ENCODE results near the gene CACNB1. TPM values are rescaled to one million over a fixed set of nuclear protein-coding genes. Genes with fewer than 3 reads are reported as not detected.

The CACNB1 gene
- total RNA-seq, 4 donors from 2014 or later: 7.1 to 20.3 (median 15.0) TPM

DNA sequence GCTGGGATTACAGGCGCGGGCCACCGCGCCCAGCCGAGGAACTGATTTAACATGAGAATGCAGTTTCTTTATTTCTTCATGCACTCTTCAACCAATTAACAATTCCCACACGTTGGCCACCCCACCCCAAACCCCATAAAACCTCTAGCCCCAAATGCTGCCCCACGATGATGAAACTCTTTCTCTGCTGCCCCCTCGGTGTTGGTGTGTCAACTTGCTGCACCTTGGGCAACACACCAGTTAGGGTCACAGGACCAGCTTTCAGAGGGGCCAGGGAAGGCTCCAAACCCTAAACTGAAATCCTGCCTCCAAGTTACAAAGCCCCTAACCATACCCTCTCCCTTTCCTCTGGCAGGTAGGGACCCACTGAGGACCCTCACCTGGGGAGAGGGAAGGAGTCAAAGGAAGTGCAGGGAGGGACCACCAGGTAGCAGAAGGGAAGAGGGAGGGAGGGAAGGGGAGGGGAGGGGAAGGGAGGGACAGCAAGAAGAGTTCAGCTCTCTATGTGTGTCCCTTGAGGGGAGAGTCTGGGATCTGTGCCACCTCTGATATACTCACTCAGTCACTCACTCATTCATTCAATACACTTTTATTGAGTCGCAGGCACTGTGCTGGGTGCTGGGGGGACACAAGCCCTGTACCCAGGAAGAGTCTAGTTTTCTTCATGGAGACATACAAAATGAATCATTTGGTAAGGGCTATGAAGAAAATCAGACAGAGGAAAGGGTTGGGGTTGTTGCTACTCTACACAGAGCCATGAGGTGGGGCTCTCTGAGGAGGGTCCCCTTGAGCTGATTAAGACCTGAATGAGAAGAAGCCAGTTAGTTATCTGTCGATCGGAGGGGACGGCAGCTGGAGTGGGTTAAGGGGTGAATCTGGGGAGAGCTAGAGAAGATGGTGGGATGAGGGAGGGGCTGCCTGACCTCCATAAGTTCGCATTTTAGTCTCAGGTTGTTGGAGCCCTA, 50.0 kb downstream of the CACNB1 start:
- peak; percentile 63 to 72 for DNase-seq (ENCODE audit: low spot score in 2 of 2)
- no peak for TF ChIP-seq POLR2A (IDR thresholded peaks at IDR 0.05)
- no peaks in the 10 kb centered on the region for H3K9me3 ChIP-seq
- 52 to 57% methylated on average over 13 of the region's 13 CpGs for WGBS, 2 donors
- no peaks in the 10 kb centered on the region for H3K36me3 ChIP-seq
- no peak overlapping the region for H3K4me3 ChIP-seq
- peak overlapping the region in 1 of 4 donors; percentile 17 for H3K27ac ChIP-seq
- H3K4me1 ChIP-seq: peaks cover 0 to 49% (median 17%) of the 10 kb centered on the region in 4 donors
- H3K27me3 ChIP-seq: peaks cover 0 to 21% of the 10 kb centered on the region in 2 donors

DNA sequence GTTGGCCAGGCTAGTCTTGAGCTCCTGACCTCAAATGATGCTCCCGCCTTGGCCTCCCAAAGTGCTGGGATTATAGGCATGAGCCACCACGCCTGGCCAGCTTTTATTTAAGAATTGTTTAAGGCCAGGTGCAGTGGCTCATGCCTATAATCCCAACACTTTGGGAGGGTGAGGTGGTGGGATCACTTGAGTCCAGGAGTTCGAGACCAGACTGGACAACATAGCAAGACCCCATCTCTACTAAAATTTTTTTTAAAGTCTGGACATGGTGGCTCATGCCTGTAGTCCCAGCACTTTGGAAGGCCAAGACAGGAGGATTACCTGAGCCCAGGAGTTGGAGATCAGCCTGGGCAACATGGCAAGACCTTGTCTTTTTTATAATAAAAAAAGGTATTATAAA, 51.2 kb downstream of the CACNB1 start:
- Histone ChIP-seq H3K4me3 (no peak overlapping the region), H3K36me3 (no peaks in the 10 kb centered on the region), H3K27ac (peak overlapping the region in 1 of 4 donors; percentile 87), H3K9me3 (peaks cover 0 to under 1% (median 0%) of the 10 kb centered on the region in 4 donors), H3K27me3 (peaks cover 0 to 12% of the 10 kb centered on the region in 2 donors), H3K4me1 (peaks cover 0 to 37% (median 11%) of the 10 kb centered on the region in 4 donors)
- 96 to 98% methylated on average over 3 of the region's 3 CpGs for WGBS, 2 donors
- no peak for DNase-seq (ENCODE audit: low spot score in 2 of 2)
- TF ChIP-seq POLR2A (IDR thresholded peaks at IDR 0.05): no peak
- TF ChIP-seq EP300 (IDR thresholded peaks at IDR 0.05): no peak
- TF ChIP-seq, protein P1, sequence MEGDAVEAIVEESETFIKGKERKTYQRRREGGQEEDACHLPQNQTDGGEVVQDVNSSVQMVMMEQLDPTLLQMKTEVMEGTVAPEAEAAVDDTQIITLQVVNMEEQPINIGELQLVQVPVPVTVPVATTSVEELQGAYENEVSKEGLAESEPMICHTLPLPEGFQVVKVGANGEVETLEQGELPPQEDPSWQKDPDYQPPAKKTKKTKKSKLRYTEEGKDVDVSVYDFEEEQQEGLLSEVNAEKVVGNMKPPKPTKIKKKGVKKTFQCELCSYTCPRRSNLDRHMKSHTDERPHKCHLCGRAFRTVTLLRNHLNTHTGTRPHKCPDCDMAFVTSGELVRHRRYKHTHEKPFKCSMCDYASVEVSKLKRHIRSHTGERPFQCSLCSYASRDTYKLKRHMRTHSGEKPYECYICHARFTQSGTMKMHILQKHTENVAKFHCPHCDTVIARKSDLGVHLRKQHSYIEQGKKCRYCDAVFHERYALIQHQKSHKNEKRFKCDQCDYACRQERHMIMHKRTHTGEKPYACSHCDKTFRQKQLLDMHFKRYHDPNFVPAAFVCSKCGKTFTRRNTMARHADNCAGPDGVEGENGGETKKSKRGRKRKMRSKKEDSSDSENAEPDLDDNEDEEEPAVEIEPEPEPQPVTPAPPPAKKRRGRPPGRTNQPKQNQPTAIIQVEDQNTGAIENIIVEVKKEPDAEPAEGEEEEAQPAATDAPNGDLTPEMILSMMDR (IDR thresholded peaks at IDR 0.05): no peak

DNA sequence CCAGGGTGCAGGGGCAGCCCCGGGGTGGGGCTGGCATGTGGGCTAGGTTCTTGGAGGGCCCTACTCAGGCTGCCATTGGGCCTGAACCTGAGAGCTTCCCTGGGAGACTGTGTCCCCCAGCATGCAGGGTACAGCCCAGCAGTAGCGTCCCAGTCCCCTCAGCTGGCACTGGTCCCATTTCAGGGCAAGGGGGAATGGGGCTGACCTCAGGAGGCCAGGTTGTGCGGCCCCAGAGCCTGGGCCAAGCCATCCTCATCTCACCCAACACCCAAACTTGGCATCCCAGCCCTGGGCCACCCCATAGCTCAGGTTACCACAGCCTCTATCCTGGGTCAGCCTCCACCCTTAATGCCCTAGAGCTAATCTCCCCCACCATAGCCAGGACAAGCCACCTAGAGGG, 52.3 kb downstream of the CACNB1 start:
- Histone ChIP-seq H3K9me3 (peaks cover 0 to 3% (median 0%) of the 10 kb centered on the region in 4 donors), H3K4me1 (peaks cover 0 to 31% (median 5%) of the 10 kb centered on the region in 4 donors), H3K27ac (peak overlapping the region in 3 of 4 donors; percentile 30 to 87 (median 54)), H3K36me3 (no peaks in the 10 kb centered on the region), H3K27me3 (peaks cover 0 to under 1% of the 10 kb centered on the region in 2 donors), H3K4me3 (no peak overlapping the region)
- DNase-seq (ENCODE audit: low spot score in 2 of 2): no peak
- WGBS, 2 donors: 65 to 80% methylated on average over 1 to 2 of the region's 3 CpGs
- TF ChIP-seq, protein P1 (IDR thresholded peaks at IDR 0.05): no peak
- TF ChIP-seq POLR2A (IDR thresholded peaks at IDR 0.05): no peak
- TF ChIP-seq EP300 (IDR thresholded peaks at IDR 0.05): no peak

DNA sequence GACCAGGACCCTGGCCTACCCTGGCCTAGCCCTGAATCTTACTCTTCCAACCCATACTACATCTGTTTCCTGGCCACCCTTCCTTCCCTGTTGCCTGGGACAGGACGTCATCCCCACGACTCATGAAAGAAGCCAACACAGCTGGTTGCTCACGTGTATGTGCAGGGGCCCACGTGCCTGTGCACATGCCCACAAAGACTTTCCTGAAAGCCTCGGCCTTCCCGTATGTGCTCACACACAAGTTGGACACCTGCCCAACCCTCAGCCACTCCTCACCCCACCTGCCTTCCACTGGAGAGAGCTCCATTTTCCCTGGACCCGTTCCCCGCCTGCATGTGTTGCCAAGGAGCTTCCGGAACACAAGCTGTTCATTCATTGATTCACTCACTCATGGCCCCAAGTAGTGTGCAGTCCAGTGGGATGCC, 53.0 kb downstream of the CACNB1 start:
- TF ChIP-seq POLR2A (IDR thresholded peaks at IDR 0.05): no peak
- TF ChIP-seq, protein P1 (IDR thresholded peaks at IDR 0.05): no peak
- peak in 1 of 2 donors; percentile 93 for TF ChIP-seq EP300 (IDR thresholded peaks at IDR 0.05)
- Histone ChIP-seq H3K36me3 (no peaks in the 10 kb centered on the region), H3K4me3 (no peak overlapping the region), H3K4me1 (peaks cover 0 to 31% (median 5%) of the 10 kb centered on the region in 4 donors), H3K27ac (peak overlapping the region; percentile 45 to 87 (median 56)), H3K9me3 (peaks cover 0 to 3% (median 0%) of the 10 kb centered on the region in 4 donors), H3K27me3 (no peaks in the 10 kb centered on the region)
- peak; percentile 94 to 97 for DNase-seq (ENCODE audit: low spot score in 2 of 2)
- WGBS, 2 donors: 36 to 39% methylated on average over 9 of the region's 9 CpGs

DNA sequence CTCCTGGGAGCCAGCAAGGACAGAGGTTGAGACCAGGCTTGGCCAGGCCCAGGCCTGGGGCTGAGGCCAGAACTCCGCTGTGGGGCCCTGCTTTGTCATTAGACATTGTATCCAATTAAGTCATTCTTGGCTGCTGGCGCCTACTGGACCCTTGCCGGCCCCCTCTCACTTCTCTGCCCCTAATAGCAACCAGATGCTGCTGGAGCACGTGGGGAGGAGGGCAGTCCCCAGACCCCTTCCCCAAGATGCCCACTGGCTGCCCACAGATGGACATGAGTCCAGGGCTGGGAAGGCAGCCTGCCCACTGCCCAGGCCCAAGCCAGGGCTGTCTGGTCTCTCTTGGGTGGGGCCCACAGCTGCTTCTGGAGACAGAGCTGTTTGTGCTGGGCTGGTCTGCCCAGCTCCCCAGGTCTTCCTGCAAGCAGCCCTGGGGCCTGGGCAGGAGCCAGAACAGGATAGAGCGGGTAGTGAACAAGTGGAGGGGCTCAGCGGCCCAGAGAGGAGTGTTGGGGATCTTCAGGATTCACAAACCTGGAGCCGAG, 53.8 kb downstream of the CACNB1 start:
- Histone ChIP-seq H3K27ac (peak overlapping the region; percentile 45 to 87 (median 62)), H3K4me1 (peaks cover 0 to 31% (median 5%) of the 10 kb centered on the region in 4 donors), H3K9me3 (peaks cover 0 to 3% (median 0%) of the 10 kb centered on the region in 4 donors), H3K4me3 (no peak overlapping the region), H3K27me3 (no peaks in the 10 kb centered on the region), H3K36me3 (no peaks in the 10 kb centered on the region)
- peak; percentile 52 to 70 for DNase-seq (ENCODE audit: low spot score in 2 of 2)
- TF ChIP-seq, protein P1 (IDR thresholded peaks at IDR 0.05): no peak
- TF ChIP-seq POLR2A (IDR thresholded peaks at IDR 0.05) (no peak), EP300 (IDR thresholded peaks at IDR 0.05) (peak in 1 of 2 donors; percentile 55)
- 52 to 58% methylated on average over 7 of the region's 7 CpGs for WGBS, 2 donors

Measured in tibial nerve (tissue), 4 donors.